Hepatocyte (in vitro differentiated cells): Measurements from ENCODE around the gene HSFX4.

Source experiments
- CTCF ChIP-seq: fragments of 200-600 bp; sonication (generic); IDR thresholded peaks from 2 replicates; pipeline ENCODE4 v1.5.1; 2016; ENCODE audit warnings: antibody characterized with exemption, mild to moderate bottlenecking; ENCODE audit not compliant: poor library complexity
- EZH2phosphoT487 ChIP-seq: fragments of 200-600 bp; sonication (generic); IDR thresholded peaks from one replicate; pipeline ENCODE4 v1.6.1; 2018; ENCODE audit warnings: antibody characterized with exemption, mild to moderate bottlenecking, low read depth, moderate library complexity; ENCODE audit not compliant: unreplicated experiment, severe bottlenecking

DNA sequence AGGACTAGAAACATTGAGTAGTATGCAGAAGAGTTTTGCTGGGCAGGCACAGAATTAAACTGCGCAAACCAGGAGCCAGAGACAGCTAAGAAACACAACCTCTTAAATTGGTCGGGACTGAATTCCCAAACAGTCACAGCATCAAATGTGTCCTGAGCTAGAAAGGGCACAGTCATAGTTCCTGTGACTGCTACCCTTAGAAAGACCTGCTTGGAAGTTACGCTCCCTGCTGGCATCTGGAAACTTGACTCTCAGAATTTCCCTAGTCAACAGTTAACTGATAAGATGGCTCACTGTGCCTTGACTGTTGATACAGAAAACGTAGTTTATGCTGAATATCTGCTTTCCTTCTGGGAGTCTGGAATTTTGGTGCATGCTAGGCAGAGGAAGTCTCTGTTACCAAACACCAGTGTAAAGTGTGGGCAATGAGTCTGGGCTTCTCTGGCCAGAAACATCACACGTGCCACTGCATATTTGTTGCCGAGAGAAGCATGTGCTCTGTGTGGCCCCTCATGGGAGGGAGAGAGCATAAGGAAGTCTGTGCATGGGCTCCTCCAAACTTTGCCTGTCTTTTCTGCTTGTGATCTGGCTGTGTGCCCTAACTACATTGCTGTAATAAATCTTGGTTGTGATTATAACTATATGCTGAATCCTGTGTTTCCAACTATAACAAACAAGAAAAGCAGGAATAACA, 20.5 kb downstream of the HSFX4 start:
- TF ChIP-seq CTCF (no peak), EZH2phosphoT487 (no peak)
